CD4-positive, alpha-beta T cell (primary cell): ENCODE data around the gene GTPBP8. TPM values are rescaled to one million over a fixed set of nuclear protein-coding genes. Genes with fewer than 3 reads are reported as not detected.

ENCODE experiments used
- ATAC-seq: fragments of 200-7000 bp; cut with Tn5 transposase; one replicate; pipeline ENCODE4 v1.10.0; 2022; ENCODE audit warnings: mild to moderate bottlenecking; ENCODE audit not compliant: poor library complexity
- CTCF ChIA-PET: fragments of 350-600 bp; sonication (Branson Sonifier 250); formaldehyde crosslinking; loops from one replicate; lab custom pipeline; 2021; ENCODE audit warnings: antibody characterized with exemption, inconsistent platforms; lab: Charles Lee
- POLR2A ChIA-PET: fragments of 350-600 bp; sonication (Branson Sonifier 250); formaldehyde crosslinking; loops from one replicate; lab custom pipeline; 2021; ENCODE audit warnings: antibody characterized with exemption, inconsistent platforms; lab: Charles Lee
- DNase-seq, 14 experiments: peaks; one replicate each; pipeline ENCODE4 v3.0.0-alpha.2; 2013 to 2020; ENCODE audit warnings: mixed read lengths in 2 of 14
- H3K27ac ChIP-seq, 2 donors: one replicate each; pipeline versions ENCODE4 v1.5.1 to v1.7.0; 2013; ENCODE audit warnings: low read length in 2 of 2, low read depth in 1 of 2, mild to moderate bottlenecking in 1 of 2
- H3K27me3 ChIP-seq, 2 experiments: 1 replicate in 1 of 2; 2 replicates in 1 of 2; pipeline versions ENCODE4 v1.6.1 to v1.7.0; 2013; ENCODE audit warnings: low read length in 2 of 2, control low read depth in 1 of 2, mild to moderate bottlenecking in 1 of 2, moderate library complexity in 1 of 2; ENCODE audit not compliant: insufficient read depth in 2 of 2, control insufficient read depth in 1 of 2
- H3K36me3 ChIP-seq: one replicate; pipeline ENCODE4 v1.6.1; 2013; ENCODE audit warnings: low read length, control low read depth; ENCODE audit not compliant: insufficient read depth
- H3K4me1 ChIP-seq: one replicate; pipeline ENCODE4 v1.6.1; 2013; ENCODE audit warnings: low read length, control low read depth; ENCODE audit not compliant: insufficient read depth
- H3K4me3 ChIP-seq: one replicate; pipeline ENCODE4 v1.5.1; 2013; ENCODE audit warnings: mild to moderate bottlenecking, low read length, moderate library complexity
- H3K9me3 ChIP-seq, 2 experiments: 1 replicate in 1 of 2; 2 replicates in 1 of 2; pipeline versions ENCODE4 v1.6.1 to v1.7.0; 2013; ENCODE audit warnings: low read length in 2 of 2, mild to moderate bottlenecking in 2 of 2, control low read depth in 1 of 2, moderate library complexity in 1 of 2; ENCODE audit not compliant: control insufficient read depth in 1 of 2, insufficient read depth in 1 of 2
- H3K27ac Mint-ChIP-seq: one replicate; pipeline ENCODE4 v1.8.0; 2020; ENCODE audit warnings: mixed read lengths
- H3K27me3 Mint-ChIP-seq: one replicate; pipeline ENCODE4 v1.8.0; 2021; ENCODE audit warnings: mixed read lengths
- H3K36me3 Mint-ChIP-seq: one replicate; pipeline ENCODE4 v1.8.0; 2021; ENCODE audit warnings: low read depth, mixed read lengths
- H3K4me1 Mint-ChIP-seq: one replicate; pipeline ENCODE4 v1.8.0; 2021; ENCODE audit warnings: low read depth, mixed read lengths
- H3K4me3 Mint-ChIP-seq: one replicate; pipeline ENCODE4 v1.8.0; 2020; ENCODE audit warnings: mild to moderate bottlenecking, mixed read lengths
- H3K9me3 Mint-ChIP-seq: one replicate; pipeline ENCODE4 v1.8.0; 2020; ENCODE audit warnings: mixed read lengths
- intact Hi-C, 2 experiments: fragments of 100-400 bp; cut with DNase I in 1 of 2; cut with micrococcal nuclease in 1 of 2; formaldehyde crosslinking; loops; one replicate each; pipeline versions ENCODE4 v1.15.1 to v1.9.0; 2023 to 2025; cut with DNase I, micrococcal nuclease
- polyA plus RNA-seq, 2 donors: library from polyadenylated mRNA; unstranded; fragments of 120-200 nt; gene quantifications; one replicate each; pipeline ENCODE4 v1.2.1, GENCODE V29; 2013
- total RNA-seq, 174 experiments: library from RNA in 2 of 174; stranded (reverse) in 2 of 174; gene quantifications; one replicate each; pipeline ENCODE4 v1.2.3 and lab custom pipeline; 2021 to 2026
- TF ChIP-seq, protein P1 (sequence below): fragments of 200-600 bp; IDR thresholded peaks from one replicate; pipeline ENCODE4 v1.8.0; 2022; ENCODE audit warnings: antibody characterized with exemption, mild to moderate bottlenecking

Gene GTPBP8
- total RNA-seq, result 10 to 100 TPM; 27.0 to 30.3 TPM
- 23.2 TPM for polyA plus RNA-seq (2013, experiment 1 of 2)
- 21.7 TPM for polyA plus RNA-seq (2013, experiment 2 of 2)
- total RNA-seq (lab: John Stamatoyannopoulos, UW), result 20.7 to 44.5 (median 32.3) reads per million in 172 experiments

DNA sequence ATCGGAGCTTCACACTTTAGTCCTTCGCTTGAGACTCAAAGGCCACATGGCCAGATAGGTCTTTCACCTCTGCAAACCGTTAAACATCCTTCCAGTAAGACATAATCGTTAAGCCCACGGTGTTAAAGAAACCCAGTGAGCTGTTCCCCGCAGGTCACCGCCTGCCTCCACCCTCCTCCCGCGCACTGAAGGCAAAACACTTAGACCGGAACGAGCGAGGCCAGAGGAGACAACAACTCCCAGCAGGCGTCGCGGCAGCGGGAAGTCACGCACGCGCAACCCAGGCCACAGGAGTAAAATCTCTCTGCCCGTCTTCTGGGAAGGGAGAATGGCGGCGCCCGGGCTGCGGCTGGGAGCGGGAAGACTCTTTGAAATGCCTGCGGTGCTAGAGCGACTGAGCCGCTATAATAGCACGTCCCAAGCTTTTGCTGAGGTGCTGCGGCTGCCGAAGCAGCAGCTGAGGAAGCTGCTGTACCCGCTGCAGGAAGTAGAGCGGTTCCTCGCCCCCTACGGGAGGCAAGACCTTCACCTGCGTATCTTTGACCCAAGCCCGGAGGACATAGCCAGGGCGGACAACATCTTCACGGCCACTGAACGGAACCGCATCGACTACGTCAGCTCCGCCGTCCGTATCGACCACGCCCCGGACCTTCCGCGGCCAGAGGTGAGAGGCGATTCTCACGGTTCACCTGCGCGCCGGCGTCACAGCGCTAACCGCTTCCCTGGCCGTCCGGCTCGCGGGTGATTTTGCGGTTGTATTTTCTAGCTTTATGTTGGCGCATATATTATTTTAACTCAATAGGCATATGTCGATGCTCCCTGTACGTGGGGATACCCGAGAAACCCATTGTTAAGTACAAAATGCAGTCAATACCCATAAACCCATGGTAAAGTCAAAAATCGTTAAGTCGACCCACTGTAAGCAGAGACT is at the start of gene GTPBP8:
Gene GTPBP8 (plus strand): TSS at position 313 of the 931 bp plus-strand sequence. CDS start 16 bp downstream, at position 329.
- Mint-ChIP-seq H3K27me3 (no peaks in the 10 kb centered on the region), H3K36me3 (peaks cover 49% of the 10 kb centered on the region), H3K27ac (peak within 1 kb of the TSS; percentile 93), H3K9me3 (no peaks in the 10 kb centered on the region), H3K4me1 (peaks cover 81% of the 10 kb centered on the region), H3K4me3 (peak within 1 kb of the TSS; percentile 97)
- no peaks in the 10 kb centered on the region for H3K9me3 ChIP-seq
- H3K4me1 ChIP-seq, result peaks cover 26% of the 10 kb centered on the region
- intact Hi-C loops, result loop anchor here in 1 of 2 experiments (1.0 to 2.0 kb wide), 2 partner anchors 14 to 18 kb away; no protein-coding TSS in a partner anchor
- peak within 1 kb of the TSS; percentile 74 for H3K4me3 ChIP-seq
- TF ChIP-seq, protein P1, sequence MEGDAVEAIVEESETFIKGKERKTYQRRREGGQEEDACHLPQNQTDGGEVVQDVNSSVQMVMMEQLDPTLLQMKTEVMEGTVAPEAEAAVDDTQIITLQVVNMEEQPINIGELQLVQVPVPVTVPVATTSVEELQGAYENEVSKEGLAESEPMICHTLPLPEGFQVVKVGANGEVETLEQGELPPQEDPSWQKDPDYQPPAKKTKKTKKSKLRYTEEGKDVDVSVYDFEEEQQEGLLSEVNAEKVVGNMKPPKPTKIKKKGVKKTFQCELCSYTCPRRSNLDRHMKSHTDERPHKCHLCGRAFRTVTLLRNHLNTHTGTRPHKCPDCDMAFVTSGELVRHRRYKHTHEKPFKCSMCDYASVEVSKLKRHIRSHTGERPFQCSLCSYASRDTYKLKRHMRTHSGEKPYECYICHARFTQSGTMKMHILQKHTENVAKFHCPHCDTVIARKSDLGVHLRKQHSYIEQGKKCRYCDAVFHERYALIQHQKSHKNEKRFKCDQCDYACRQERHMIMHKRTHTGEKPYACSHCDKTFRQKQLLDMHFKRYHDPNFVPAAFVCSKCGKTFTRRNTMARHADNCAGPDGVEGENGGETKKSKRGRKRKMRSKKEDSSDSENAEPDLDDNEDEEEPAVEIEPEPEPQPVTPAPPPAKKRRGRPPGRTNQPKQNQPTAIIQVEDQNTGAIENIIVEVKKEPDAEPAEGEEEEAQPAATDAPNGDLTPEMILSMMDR, result no peak
- CTCF ChIA-PET, result interaction anchor here (0.9 to 6.9 kb wide), 10 partner anchors 12 to 754 kb away, joined by 3 to 32 read pairs (median 4); partner anchors contain the start of gene CD200R1
- peaks cover 5% of the 10 kb centered on the region for H3K36me3 ChIP-seq
- DNase-seq (peak; percentile 68 to 93 (median 80)), ATAC-seq (peak; percentile 89)
- peak within 1 kb of the TSS; percentile 85 to 96 for H3K27ac ChIP-seq
- POLR2A ChIA-PET, result interaction anchor here (0.8 to 3.9 kb wide), 17 partner anchors 10 to 429 kb away, joined by 3 to 40 read pairs (median 5); partner anchors contain the start of genes ATG3, CD200R1 and SLC35A5
- H3K27me3 ChIP-seq, result no peaks in the 10 kb centered on the region

DNA sequence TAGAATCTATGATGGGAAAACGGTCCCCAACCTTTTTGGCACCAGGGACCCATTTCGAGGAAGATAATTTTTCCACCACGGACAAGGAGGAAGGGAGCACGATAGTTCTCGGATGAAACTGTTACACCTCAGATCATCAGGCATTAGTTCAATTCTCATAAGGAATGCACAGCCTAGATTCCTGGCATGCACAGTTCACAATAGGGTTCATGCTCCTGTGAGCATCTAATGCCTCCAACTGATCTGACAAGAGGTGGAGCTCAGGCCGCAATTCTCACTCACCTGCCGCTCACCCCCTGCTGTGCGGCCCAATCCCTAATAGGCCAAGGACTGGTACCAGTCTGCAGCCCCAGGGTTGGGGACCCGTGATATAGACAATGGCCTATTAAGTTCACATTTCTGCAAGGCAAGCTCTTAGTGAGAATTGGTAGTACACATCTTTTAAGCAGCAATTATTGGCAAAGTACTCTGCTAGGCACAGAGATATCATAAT is 42.4 kb upstream of the GTPBP8 start:
- Histone ChIP-seq H3K27me3 (no peaks in the 10 kb centered on the region), H3K9me3 (peaks cover 9 to 17% of the 10 kb centered on the region in 2 experiments), H3K4me3 (no peak overlapping the region), H3K4me1 (no peaks in the 10 kb centered on the region), H3K36me3 (peaks cover 18% of the 10 kb centered on the region), H3K27ac (no peak overlapping the region)
- peaks cover 6% of the 10 kb centered on the region for H3K9me3 Mint-ChIP-seq
- no peak overlapping the region for H3K4me3 Mint-ChIP-seq
- ATAC-seq, result no peak
- H3K27ac Mint-ChIP-seq, result peak overlapping the region; percentile 34
- peaks cover 76% of the 10 kb centered on the region for H3K36me3 Mint-ChIP-seq
- H3K4me1 Mint-ChIP-seq, result peaks cover 22% of the 10 kb centered on the region
- TF ChIP-seq, protein P1, result no peak
- no peaks in the 10 kb centered on the region for H3K27me3 Mint-ChIP-seq
- ChIA-PET CTCF (no interaction called here), POLR2A (no interaction called here)
- no peak for DNase-seq
- intact Hi-C loops, result no loop called here

DNA sequence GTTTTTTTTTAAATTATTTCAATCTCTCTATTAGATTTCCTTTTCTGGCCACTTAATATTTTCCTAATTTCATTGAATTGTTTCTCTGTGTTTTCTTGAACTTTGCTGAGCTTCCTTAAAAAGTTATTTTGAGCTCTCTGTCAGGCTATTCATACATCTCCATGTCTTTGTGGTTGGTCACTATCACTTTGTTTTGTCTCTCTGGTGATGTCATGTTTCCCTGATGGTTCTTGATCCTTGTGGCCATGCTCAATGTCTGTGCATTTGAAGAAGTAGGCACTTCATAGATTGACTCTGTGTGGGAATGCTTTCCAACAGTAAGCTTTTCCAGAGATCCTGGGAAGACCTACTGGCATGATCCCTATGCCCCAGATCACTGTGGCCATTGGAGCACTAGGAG is 34.4 kb upstream of the GTPBP8 start:
- Histone ChIP-seq H3K36me3 (peaks cover 13% of the 10 kb centered on the region), H3K4me3 (no peak overlapping the region), H3K27ac (no peak overlapping the region), H3K27me3 (no peaks in the 10 kb centered on the region), H3K4me1 (no peaks in the 10 kb centered on the region), H3K9me3 (peaks cover 0 to 7% of the 10 kb centered on the region in 2 experiments)
- Mint-ChIP-seq H3K4me1 (peaks cover 31% of the 10 kb centered on the region), H3K4me3 (no peak overlapping the region), H3K9me3 (peaks cover 9% of the 10 kb centered on the region), H3K27ac (no peak overlapping the region), H3K36me3 (peaks cover 64% of the 10 kb centered on the region), H3K27me3 (no peaks in the 10 kb centered on the region)
- TF ChIP-seq, protein P1, result no peak
- DNase-seq (no peak), ATAC-seq (no peak)
- ChIA-PET POLR2A (no interaction called here), CTCF (no interaction called here)
- intact Hi-C loops, result no loop called here
